HG02885 (cell line): ENCODE results near the gene CCDC88C.

Source experiments
- ATAC-seq: cut with Tn5 transposase; IDR thresholded peaks from one replicate; pipeline ENCODE4 v1.9.1; 2021; ENCODE audit warnings: mild to moderate bottlenecking; ENCODE audit not compliant: unreplicated experiment, poor library complexity

CCDC88C gene

DNA sequence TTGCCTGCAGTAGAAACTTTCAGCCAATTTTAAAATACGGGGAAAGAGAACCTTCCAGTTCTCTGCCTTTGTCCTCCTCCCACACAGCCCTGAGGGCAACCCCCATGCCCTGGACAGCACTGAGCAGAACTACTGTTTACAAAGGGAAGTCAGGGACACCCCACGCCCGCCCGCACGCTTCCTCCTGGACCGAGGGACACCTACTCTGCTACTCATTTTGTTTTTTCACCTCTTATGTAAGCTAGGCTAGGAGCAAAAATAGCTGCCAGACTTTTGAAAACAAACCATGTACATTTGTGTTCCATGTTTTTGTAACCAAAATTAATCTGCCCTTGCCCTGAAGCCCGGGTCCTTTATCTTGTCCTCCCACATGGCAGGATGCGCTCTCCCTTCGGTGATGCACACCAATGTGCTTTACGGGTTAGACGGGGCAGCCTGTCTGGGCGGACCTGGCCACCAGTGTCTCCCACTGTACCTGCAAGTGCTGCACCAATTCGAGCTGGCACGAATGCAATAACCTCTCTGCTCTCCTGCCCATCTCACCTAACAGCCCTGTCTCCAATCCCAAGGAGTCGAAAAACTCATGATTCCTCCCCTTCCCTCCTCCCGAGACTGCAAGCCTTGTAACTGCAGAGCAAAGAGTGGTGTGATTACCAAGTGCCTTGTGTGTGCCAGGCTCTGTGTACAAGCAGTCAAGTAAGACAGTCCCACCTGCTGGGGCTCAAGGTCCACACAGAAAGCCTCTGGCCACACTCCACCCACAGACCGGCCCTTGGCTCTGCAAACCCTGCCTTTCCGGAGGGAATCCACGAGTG lies 85.2 kb downstream of the CCDC88C start:
- no peak for ATAC-seq

DNA sequence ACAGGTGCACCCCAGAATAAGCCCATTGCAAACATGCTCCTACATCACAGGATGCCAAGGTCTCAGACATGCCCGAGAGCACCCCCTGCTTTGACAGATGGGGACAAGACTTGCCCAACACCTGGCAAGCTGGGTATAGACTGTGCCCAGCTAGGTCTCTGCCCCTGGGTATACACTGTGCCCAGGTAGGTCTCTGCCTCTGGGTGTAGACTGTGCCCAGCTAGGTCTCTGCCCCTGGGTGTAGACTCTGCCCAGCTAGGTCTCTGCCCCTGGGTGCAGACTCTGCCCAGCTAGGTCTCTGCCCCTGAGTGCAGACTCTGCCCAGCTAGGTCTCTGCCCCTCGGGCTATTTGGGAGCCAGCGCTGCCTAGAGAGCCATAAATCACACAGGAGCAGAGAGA lies 85.9 kb downstream of the CCDC88C start:
- no peak for ATAC-seq

GRCh38 chr14:91330856-91331255 lies 86.8 kb downstream of the CCDC88C start:
- no peak for ATAC-seq

DNA sequence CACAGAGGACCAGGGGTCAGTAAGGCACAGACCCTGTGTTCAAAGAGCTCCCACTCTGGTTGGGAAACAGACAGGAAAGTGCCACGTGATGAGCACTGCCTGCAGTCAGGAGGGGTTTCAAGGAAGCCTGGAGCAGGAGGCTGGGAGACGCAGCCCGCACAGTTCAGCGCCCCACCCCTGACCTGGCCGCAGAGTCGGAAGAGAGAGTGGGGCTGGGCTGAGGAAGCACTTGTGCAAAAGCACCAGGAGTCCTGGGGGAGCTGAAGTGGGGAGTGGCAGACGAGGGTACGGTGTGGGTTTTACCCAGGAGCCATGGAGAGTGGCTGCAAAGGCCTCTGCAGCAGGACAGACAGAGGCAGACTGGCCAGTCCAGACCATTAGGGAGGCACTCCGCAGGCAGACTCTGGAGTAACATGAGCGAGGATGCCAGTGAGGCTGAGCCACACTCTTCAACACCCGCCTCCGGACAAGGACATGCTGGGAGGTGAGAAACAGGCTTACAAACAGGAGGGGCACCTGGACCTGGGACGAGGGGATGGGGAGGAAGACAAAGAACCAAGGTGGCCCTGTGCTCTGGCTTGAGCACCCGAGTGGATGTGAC lies 87.4 kb downstream of the CCDC88C start:
- no peak for ATAC-seq

- no peak for ATAC-seq
Observed at GRCh38 chr14:91329486-91330014, 88.1 kb downstream of the CCDC88C start.

DNA sequence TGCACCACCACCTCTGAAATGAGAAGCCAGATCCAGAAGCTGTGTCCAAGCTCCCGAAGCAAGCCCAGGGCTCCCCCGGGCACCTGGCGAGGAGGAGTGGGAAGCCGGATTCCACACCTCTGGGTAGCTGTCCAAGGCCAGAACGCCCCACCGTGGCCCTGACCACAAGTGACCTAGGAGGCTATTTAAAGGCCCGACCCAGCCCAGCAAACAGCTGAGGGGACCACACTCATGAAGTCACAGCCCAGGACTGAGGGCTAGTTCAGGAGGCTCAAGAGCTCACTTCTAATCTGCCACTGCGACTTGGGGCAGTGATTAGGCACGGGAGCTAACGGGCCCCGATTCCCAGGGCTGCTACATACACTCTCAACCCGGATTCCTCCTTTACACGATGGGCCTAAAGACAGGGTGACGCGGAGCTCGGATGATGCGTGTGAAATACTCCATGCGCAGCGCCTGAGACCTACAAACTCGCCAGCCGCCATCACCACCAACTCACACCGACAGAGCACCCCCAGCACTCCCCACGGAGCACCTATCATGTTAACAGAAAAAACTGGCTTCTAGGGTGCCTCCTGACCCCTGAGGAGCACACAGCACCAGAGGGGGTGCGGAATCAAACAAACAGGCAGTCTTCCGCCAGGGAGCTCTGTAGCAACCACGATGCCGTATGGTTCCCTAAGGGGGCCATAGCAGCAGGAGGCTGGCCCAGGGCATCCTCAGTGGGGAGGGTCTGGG lies 89.1 kb downstream of the CCDC88C start:
- no peak for ATAC-seq

GRCh38 chr14:91327661-91328312 lies 89.8 kb downstream of the CCDC88C start:
- no peak for ATAC-seq

- ATAC-seq, result no peak
Observed at GRCh38 chr14:91327250-91327595, 90.4 kb downstream of the CCDC88C start.

DNA sequence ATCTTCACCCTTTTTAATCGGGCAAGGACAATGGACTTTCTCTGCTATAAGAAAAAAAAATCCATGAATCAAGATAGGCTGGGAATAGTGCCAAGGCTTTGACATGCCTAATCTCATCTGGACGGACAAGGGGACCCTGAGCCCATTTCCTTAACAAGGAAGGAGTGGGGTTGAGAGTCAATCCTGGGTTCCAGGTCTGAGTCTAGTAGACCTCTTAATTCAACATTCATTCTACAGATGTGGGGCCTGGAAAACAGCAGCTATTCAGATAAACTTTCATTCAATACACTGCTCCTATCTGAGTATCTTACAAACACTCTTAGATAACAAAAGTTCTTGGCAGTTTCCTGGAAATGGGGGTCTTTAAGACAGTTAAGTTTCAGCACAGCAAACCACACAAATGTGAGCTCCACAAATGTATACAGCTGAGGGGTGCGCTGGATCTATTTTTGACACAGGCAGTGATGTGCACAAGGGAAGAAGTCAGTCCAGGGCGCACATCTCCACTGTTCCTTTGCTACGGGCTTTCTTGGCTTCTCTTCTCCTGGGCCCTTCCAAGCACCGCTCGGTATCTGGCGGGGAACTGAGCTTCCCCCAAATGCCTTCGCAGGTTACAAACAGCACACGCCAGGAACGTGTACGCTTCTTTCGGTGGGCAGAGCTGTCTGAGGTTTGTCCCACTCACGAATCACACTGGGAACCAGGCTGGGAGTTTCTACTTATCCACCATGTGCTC lies 90.9 kb downstream of the CCDC88C start:
- no peak for ATAC-seq

- ATAC-seq, result no peak
Observed at GRCh38 chr14:91324606-91325575, 92.7 kb downstream of the CCDC88C start.

- peak; percentile 74 for ATAC-seq
Observed at GRCh38 chr14:91323671-91324605, 93.7 kb downstream of the CCDC88C start.

DNA sequence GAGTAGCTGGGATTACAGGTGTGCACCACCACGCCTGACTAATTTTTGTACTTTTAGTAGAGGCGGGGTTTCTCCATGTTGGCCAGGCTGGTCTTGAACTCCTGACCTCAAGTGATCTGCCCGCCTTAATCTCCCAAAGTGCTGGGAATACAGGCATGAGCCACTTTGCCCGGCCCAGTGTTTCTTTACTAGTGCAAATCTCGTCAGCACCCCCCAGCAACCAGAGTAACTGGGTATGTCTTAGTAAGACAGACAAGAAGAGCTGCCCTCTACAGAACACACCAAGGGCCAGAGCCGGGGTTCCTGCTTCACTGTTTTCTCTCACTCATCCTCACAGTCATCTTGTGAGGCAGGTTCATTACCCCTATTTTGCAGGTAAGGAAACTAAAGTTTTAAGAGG lies 94.6 kb downstream of the CCDC88C start:
- no peak for ATAC-seq

GRCh38 chr14:91322623-91323022 lies 95.0 kb downstream of the CCDC88C start:
- no peak for ATAC-seq

DNA sequence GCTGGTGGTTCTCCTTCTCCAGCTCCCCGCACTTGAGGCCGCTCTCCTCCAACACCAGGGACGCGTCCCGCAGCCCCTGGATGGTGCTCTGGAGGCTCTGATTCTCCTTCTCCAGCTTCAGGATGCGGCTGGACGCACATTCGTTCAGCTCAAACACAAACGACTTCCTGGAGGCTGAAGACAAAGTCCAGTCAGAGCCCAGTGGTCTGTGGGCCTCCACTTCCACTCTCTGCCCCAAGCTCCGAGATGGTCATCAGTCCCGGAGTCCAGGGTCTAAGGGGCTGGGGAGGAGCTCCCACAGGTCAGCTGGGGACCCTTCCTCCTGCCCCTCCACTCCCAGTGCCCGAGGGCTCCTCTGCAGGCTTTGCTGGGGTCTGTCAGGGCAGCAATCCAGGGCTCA lies 96.5 kb downstream of the CCDC88C start:
- ATAC-seq, result no peak

DNA sequence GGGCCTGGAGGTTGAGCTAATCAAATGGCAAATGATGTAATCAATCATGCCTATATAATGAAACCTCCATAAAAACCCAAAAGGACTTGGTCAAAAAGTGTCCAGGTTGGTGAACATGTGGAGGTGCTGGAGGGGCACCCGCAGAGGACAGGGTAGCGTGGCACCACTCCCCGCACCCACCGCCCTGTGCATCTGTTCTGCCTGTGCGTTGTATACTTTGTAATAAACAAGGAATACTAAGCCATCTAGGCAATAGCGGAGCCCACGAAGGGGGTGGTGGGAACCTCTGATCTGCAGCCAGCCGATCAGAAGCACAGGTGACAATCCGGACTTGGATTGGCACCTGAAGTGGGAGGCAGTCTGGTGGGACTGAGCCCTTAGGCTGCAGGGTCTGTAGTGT lies 97.4 kb downstream of the CCDC88C start:
- ATAC-seq, result no peak

- no peak for ATAC-seq
Observed at GRCh38 chr14:91318911-91319310, 98.7 kb downstream of the CCDC88C start.

DNA sequence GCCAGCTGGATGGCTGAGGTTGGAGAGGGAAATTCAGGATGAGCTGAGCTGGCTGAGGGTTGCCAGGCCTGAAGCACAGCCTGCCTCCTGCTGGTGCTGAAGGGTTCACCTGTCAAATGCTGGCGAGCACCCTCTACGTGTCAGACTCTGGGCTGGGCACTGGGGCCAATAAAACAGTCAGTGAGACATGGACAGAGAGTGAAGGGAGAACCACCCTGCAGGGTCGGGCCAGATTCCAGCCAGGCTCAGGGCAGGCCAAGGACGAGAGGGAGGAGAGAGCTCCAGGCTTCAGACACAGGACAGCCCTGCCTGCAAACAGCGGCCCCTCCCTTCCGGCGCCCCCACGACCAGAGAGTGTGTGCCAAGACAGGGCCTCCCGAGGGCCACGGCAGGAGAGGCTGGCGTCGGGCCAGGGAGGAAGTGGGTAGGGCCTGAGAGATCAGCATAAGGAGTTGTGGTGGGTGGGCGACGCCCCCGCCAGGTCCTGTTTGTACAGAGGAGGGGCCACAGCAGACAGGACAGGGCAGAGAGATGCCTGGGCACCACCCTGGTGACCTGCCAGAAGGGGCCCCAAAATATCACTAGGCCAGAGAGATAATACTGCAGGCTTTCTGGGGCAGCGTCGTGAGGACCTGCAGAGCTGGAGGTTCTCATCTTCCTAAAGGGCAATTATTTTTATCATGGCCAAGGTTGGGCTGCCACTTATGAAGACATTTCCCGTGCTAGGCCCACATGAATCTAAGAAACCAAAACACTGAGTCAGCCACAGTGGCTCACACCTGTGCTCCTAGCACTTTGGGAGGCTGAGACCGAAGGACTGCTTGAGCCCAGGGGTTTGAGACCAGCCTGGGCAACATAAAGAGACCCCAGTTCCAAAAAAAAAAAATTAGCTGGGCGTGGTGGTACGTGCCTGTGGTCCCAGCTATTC lies 100.0 kb downstream of the CCDC88C start:
- ATAC-seq, result peak; percentile 63
